Activated CD8-positive, alpha-beta memory T cell treated with anti-CD3 and anti-CD28 coated beads, Interleukin-2, amount 50 U/mL, for 1 hour (primary cell): ENCODE results near the gene CACNB2.

Experiments
- DNase-seq: peaks from one replicate; pipeline ENCODE4 v3.0.0-alpha.2; 2020; ENCODE audit errors: extremely low read depth

Gene CACNB2

DNA sequence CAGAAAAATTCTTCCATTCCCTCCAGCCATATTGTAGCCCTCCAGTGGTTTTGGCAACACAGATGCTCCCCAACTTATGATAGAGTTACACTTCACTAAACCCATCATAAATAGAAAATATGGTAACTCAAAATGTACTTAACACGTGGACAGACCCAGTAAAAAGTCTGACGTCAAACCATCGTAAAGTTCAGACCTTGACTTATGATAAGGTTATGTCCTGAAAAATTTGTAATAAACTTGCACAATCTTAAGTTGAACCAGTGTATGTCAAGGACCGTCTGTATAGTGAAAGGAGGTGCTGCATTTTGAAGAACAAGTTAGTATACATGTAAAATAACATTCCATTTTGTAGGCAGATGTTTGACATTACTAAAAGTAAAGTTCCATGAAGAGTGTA, 368.4 kb downstream of the CACNB2 start:
- no peak for DNase-seq

GRCh38 chr10:18514537-18514936, 374.3 kb downstream of the CACNB2 start:
- DNase-seq = no peak

- no peak for DNase-seq
Observed at GRCh38 chr10:18516851-18517250, 376.6 kb downstream of the CACNB2 start.

DNA sequence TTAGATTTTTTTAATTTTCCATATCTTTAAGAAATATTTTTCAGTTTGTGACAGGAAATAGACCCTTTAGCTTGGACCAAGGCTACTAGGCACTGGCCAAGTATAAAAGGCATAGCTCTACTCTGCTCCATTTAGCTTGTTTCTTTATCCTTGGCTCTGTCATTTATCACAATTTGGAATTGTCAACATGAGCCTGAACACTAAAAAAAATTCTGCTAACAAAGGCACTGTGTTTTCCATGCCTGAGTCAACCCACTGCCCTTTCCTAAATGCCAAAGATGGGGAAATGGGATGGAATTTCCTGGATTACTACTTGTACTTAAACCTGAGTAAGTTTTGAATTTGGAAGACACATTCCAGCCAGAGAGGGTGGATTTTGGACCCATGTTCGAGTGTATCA, 382.8 kb downstream of the CACNB2 start:
- DNase-seq = no peak

DNA sequence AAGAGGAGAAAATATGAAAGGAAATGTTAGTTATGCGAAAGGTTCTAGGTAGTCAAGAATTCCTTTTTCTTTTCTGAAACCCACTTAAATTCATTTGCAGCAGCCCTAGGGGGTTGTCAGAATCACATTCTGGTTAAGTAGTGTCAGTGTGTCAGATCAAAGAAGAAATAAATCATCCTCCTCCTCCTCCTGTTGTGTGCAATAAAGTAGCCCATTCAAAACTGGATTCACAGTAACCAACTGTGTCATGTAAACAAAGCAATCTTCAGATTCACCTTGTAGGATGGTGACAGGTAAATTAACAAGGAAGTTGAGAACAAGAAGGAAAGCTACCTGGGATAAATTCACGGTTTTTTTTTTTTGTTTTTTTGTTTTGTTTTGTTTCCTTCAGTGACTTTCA, 383.6 kb downstream of the CACNB2 start:
- no peak for DNase-seq

DNA sequence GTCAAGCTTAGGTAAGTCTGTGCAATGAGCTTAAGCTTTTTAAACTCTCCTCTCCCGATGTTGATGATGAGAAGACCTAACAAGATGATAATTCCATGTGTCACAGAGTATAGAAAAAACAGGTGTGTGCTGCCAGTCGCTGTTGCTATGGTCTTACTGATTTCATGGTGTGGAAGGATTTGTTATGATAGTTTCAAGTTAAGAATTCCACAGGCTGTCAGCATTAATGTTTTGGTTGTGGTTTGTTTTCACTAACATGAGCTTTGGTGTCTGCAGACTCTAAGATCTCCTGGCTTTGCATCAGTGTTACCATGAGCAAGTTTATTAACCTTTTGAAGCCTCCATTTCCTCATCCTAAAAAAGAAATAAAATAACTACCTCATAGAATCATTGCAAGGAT, 387.5 kb downstream of the CACNB2 start:
- DNase-seq = no peak

DNA sequence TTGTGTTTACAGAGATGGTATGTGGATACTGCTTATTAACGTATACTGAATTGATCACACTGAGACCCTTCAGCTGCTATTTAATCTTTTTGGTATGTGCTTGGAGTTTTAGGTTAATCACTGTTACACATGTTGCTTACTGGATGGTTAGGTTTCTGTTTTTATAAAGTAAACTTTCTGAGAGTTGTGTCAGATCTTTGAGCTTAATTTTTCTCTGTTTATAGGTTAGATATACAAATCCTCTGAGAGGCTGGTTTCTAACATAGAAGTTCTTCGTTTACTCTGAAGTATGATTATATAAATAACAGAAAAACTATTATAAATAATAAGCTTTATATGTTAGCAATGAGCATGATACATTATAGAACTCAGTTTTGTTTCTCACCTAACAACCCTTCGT, 388.1 kb downstream of the CACNB2 start:
- no peak for DNase-seq

GRCh38 chr10:18532881-18533535, 392.8 kb downstream of the CACNB2 start:
- no peak for DNase-seq

GRCh38 chr10:18533896-18534295, 393.7 kb downstream of the CACNB2 start:
- DNase-seq = no peak

GRCh38 chr10:18539335-18539734, 399.1 kb downstream of the CACNB2 start:
- no peak for DNase-seq

GRCh38 chr10:18540195-18540594, 400.0 kb downstream of the CACNB2 start:
- no peak for DNase-seq

- no peak for DNase-seq
Observed at GRCh38 chr10:18542832-18543231, 402.6 kb downstream of the CACNB2 start.

DNA sequence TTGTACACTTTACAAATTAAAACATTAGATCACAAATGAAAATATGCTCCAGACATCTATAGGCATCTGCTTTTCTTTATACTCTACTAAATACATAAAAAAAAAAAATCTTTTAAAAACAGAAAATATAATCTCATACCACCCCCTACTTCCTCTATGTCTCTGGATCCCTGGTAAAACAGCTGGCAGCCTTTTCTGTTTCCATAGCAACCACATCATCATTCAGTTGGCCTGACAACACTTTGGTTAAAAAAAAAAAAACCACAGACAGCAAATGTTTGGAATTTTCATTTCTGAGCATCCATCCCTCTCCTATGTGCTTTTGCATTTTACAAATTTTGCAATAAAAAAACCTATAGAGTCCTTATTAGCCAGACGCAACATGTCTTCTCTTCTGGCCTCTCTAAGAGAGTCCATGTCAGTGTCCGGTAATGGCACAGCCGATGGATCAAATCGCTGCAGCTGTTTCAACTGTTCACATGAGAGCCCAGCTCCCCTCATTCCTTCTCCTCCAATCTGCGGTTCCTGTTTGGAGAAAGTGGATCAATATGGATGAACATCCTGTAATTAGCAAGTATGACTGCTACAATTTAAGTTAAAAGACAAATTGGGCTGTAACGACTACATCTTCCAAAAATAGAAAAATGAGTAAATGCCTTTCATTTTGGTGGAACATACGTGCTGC, 405.5 kb downstream of the CACNB2 start:
- no peak for DNase-seq

GRCh38 chr10:18549105-18549504, 408.9 kb downstream of the CACNB2 start:
- no peak for DNase-seq

DNA sequence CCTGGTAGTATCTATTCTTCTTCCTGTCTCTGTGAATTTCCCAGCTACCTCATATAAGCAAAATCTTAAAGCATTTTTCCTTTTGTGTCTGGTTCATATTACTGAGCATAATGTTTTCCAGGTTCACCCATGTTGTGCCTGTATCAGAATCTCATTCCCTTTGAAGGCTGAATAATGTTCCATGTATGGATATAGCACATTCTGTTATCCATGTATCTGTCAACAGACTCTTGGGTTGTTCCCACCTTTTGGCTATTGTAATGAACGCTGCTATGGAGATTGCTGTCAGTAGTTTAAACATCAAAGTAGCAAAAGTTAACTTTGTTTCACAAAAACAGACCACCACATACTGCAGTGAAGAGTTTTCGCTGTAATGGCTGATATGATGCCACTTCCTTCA, 411.2 kb downstream of the CACNB2 start:
- no peak for DNase-seq

DNA sequence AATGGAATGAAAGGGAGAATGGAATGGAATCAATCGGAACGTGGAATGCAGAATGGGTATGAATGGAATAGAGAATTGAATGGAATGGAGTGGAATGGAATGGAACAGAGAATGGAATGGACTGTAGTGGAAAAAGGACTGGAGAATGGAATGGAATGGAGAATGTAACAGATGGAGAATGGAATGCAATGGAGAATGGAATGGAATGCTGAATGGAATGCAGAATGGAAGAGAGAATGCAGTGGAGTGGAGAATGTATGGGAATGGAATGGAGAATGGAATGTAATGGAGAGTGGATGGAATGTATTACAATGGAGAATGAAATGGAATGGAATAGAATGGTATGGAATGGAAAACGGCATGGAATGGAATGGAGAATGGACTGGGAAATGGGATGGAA, 414.3 kb downstream of the CACNB2 start:
- no peak for DNase-seq

- DNase-seq = no peak
Observed at GRCh38 chr10:18556522-18557147, 416.4 kb downstream of the CACNB2 start.

- DNase-seq = no peak
Observed at GRCh38 chr10:18557960-18558359, 417.7 kb downstream of the CACNB2 start.

- DNase-seq = no peak
Observed at GRCh38 chr10:18561861-18562551, 421.8 kb downstream of the CACNB2 start.

DNA sequence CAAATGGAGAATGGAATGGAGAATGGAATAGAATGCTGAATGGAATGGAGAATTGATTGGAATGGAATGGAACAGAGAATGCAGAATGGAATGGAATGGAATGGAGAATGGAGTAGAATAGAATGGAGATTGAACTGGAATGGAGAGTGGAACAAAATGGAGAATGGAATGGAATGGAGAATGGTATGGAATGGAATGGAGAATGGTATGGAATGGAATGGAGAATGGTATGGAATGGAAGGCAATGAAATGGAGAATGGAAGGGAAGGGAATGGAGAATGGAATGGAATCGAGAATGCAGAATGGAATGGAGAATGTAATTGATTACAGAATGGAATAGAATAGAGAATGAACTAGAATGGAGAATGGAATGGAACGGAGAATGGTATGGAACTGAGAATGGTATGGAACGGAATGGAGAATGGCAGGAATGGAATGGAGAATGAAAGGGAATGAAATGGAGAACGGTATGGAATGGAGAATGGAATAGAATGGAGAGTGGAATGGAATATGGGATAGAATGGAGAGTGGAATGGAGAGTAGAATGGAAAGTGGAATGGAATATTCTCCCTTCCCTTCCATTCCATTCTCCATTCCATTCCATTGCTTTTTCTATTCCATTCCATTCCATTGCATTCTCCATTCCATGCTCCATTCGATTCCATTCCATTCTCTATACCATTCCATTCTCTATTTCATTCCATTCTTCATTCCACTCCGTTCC, 422.9 kb downstream of the CACNB2 start:
- DNase-seq = no peak

- no peak for DNase-seq
Observed at GRCh38 chr10:18565006-18565405, 424.8 kb downstream of the CACNB2 start.

DNA sequence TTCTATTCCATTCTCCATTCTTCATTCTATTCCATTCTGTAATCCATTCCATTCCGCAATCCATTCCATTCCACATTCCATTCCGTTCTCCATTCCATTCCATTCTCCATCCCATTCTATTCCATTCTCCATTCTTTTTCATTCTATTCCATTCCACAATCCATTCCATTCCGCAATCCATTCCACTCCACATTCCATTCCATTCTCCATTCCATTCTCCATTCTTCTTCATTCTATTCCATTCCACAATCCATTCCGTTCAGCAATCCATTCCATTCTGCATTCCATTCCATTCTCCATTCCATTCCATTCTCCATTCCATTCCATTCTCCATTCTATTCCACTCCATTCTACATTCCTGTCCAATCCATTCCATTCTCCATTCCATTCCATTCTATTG, 426.0 kb downstream of the CACNB2 start:
- DNase-seq = no peak
